Pons (tissue), 1 donor: ENCODE results near the gene FAM151B.

ENCODE experiments used
- DNase-seq: peaks from one replicate; pipeline ENCODE4 v3.0.0-alpha.2; 2016; ENCODE audit warnings: low spot score

Gene FAM151B

DNA sequence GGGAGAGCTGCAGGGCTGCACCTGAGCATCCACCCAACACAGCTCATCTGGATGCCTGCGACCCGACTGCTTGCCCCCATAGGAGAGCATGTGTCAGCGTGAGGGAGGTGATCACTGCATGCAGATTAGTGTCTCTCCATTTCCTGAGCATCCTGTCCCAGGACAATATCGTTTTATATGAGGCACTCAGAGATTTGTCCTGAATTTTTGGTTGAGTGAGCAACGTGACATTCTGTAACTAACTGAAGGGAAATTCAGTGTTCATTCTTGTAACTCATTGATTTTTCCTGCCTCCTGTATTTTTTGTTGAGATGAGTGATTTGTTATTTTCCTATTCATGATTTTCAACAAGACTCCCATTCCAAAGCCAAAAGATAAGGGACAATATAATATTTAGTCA, 102.9 kb downstream of the FAM151B start:
- DNase-seq: no peak

DNA sequence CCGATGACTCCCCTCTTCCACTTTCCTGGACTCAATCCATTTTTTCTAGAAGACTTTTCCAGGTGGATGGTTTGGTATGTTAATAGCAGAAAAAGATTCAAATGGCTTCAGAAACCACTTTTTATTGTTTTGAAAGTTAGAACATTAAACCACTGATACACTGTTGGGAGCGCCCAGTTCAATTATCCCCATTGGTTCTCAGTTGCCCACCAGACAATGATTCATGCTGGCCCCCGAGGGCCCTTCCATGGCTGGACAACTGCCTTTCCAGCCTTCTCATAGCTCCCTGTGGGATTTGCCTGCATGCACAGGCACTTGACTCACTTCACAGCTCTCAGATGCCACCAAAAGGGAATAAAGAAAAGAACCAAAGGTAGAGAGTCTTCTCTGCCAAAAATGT, 103.5 kb downstream of the FAM151B start:
- DNase-seq: no peak

DNA sequence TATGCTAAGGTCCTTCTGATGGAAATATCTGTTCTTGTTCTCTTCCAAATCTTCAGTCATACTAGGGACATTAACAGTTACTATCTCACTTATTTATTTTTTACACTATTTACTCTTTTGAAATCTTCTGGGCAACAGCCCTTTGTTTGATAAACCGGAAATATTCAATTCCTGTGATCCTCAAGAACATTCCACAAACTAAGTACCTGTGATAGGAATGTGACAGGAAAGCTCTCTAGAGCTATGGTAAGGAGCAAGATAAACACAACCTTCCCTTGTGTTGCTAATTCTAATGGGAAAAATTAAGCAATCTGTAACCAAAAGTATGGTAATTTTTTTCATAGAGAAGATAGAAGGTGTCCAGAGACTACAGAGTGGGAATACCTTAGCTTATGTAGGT, 104.2 kb downstream of the FAM151B start:
- no peak for DNase-seq
